ENCODE data around the gene DUSP15.

The DUSP15 gene

DNA sequence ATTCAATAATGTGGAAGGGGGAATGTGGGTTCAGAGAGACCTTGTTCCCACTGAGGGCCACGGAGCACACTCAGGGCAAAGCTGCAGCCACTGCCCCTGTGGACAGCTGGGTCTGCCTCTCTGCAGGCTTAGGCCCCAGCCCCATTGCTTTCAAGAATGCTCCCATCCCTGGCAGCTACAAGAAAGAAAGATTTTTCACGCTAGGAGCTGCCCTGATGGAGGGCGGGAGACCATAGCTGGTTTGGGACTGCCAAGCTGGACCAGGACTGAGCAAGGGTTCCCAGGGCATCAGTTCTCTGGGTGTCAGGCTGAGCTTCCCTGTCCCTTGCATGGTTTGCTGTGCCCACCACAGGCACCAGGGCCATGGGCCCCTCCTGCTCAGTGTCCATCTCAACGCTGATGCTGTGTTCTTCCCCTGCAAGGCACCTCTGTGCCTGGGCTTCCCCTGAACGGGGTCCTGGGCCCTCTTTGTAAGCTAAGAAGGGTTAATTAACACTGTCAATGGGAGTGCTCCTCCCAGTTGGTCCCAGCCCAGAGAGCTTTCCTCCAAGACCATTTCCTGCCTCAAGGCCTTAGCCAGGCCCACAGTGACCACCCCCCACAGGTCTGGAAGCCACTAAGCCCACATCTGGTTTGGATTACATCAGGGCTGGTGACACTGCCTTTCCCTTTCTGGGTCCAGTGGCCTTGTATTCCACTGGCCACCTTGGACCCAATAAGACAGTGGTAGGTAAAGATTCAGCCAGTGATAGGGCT, 33.3 kb downstream of the DUSP15 start:
- no peaks in the 10 kb centered on the region for H3K9me2 ChIP-seq (ENCODE audit: low read depth, low read length)
- H2AFZ ChIP-seq (ENCODE audit: low read length) = no peak overlapping the region
- no peak overlapping the region for H3K9ac ChIP-seq (ENCODE audit: low read length)
- H4K20me1 ChIP-seq (ENCODE audit: insufficient read depth, low read length) = no peaks in the 10 kb centered on the region
- no peaks in the 10 kb centered on the region for H3K9me3 ChIP-seq (ENCODE audit: low read length)
- H3K27me3 ChIP-seq (ENCODE audit: insufficient read depth, low read length) = no peaks in the 10 kb centered on the region
- no peak overlapping the region for H3K27ac ChIP-seq (ENCODE audit: low read depth, low read length, poor library complexity, severe bottlenecking)
- no peaks in the 10 kb centered on the region for H3K79me2 ChIP-seq (ENCODE audit: insufficient read depth, low read length)
- H3F3A ChIP-seq (ENCODE audit: insufficient read depth, low read length) = no peaks in the 10 kb centered on the region
- H3K4me2 ChIP-seq (ENCODE audit: low read length) = no peak overlapping the region
- TF ChIP-seq, protein P1, sequence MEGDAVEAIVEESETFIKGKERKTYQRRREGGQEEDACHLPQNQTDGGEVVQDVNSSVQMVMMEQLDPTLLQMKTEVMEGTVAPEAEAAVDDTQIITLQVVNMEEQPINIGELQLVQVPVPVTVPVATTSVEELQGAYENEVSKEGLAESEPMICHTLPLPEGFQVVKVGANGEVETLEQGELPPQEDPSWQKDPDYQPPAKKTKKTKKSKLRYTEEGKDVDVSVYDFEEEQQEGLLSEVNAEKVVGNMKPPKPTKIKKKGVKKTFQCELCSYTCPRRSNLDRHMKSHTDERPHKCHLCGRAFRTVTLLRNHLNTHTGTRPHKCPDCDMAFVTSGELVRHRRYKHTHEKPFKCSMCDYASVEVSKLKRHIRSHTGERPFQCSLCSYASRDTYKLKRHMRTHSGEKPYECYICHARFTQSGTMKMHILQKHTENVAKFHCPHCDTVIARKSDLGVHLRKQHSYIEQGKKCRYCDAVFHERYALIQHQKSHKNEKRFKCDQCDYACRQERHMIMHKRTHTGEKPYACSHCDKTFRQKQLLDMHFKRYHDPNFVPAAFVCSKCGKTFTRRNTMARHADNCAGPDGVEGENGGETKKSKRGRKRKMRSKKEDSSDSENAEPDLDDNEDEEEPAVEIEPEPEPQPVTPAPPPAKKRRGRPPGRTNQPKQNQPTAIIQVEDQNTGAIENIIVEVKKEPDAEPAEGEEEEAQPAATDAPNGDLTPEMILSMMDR (IDR thresholded peaks at IDR 0.05; ENCODE audit: low read length) = no peak
- no peak for TF ChIP-seq EZH2 (IDR thresholded peaks at IDR 0.05; ENCODE audit: borderline replicate concordance, low read length)
- H3K4me1 ChIP-seq (ENCODE audit: insufficient read depth, low read length, severe bottlenecking) = no peaks in the 10 kb centered on the region
- H3K36me3 ChIP-seq (ENCODE audit: insufficient read depth, low read length) = no peaks in the 10 kb centered on the region
- H3K4me3 ChIP-seq (ENCODE audit: low read depth, low read length, poor library complexity, severe bottlenecking) = no peak overlapping the region

DNA sequence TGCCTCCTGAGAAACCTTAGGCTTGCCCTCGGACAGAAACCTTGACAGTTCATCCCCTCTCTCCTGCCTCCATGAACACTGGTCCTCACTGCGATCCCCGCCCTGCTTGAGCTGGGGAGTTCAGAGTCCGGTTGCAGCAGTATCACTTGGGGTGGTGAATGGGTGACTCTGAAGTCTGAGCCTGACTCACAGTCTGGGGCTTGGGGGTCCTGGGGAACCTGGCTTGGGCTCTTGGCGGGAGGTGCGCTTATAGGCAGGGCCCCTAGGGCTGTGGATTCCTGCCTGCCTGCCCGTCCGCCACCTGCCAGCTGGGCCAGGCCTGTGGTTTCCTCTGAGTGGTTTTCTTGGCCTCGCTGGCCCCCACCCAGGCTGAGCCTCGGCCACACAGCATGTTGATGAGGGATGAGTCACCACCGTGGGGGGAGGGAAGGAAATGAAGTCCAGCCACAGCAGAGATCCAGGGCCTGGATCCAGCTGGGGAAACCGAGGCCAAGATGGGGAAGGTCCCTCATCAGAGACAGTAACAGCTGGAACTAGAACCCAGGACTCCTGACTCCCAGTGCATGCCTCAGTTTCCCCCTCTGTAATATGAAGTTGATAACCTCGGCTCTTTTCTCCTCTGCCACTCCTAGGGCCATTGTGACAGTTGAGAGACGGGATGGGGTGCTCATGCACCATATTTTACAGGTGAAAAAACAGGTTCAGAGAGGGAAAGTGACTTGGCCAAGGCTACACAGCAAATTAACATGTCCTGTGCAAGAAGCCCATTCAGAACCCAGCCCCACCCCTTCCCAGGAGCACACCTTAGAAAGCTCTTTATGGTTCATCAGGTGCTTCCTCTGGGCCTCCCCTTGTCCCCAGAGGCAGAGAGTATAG, 34.1 kb downstream of the DUSP15 start:
- no peak overlapping the region for H2AFZ ChIP-seq (ENCODE audit: low read length)
- no peaks in the 10 kb centered on the region for H3K27me3 ChIP-seq (ENCODE audit: insufficient read depth, low read length)
- no peaks in the 10 kb centered on the region for H3K79me2 ChIP-seq (ENCODE audit: insufficient read depth, low read length)
- H3K4me3 ChIP-seq (ENCODE audit: low read depth, low read length, poor library complexity, severe bottlenecking) = no peak overlapping the region
- H3K9me3 ChIP-seq (ENCODE audit: low read length) = no peaks in the 10 kb centered on the region
- TF ChIP-seq EZH2 (IDR thresholded peaks at IDR 0.05; ENCODE audit: borderline replicate concordance, low read length) = no peak
- TF ChIP-seq, protein P1 (IDR thresholded peaks at IDR 0.05; ENCODE audit: low read length) = no peak
- H4K20me1 ChIP-seq (ENCODE audit: insufficient read depth, low read length) = no peaks in the 10 kb centered on the region
- H3F3A ChIP-seq (ENCODE audit: insufficient read depth, low read length) = no peaks in the 10 kb centered on the region
- H3K36me3 ChIP-seq (ENCODE audit: insufficient read depth, low read length) = no peaks in the 10 kb centered on the region
- no peak overlapping the region for H3K27ac ChIP-seq (ENCODE audit: low read depth, low read length, poor library complexity, severe bottlenecking)
- H3K4me2 ChIP-seq (ENCODE audit: low read length) = no peak overlapping the region
- no peak overlapping the region for H3K9ac ChIP-seq (ENCODE audit: low read length)
- H3K9me2 ChIP-seq (ENCODE audit: low read depth, low read length) = no peaks in the 10 kb centered on the region
- no peaks in the 10 kb centered on the region for H3K4me1 ChIP-seq (ENCODE audit: insufficient read depth, low read length, severe bottlenecking)

DNA sequence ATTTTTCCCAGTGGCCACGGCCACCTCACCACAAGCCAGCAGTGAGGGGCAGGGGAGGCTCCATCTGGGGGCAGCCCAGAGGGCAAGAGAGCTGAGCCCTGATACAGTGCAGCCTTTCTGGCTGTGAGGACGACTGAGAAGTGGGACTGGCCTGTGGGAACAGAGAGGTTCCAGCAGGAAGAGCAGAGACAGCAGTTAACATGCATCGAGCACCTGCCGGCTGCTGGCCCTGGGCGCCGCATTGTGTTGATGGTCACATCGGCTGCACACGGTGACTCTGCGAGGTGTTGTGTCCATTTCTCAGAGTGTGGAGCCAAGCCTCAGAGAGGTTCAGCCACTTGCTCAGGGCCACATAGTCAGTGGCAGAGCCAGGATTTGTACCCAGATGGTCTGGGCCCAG, 34.8 kb downstream of the DUSP15 start:
- Histone ChIP-seq H3K9me3 (ENCODE audit: low read length) (no peaks in the 10 kb centered on the region), H3K4me2 (ENCODE audit: low read length) (no peak overlapping the region), H3K4me3 (ENCODE audit: low read depth, low read length, poor library complexity, severe bottlenecking) (no peak overlapping the region), H2AFZ (ENCODE audit: low read length) (no peak overlapping the region), H3K36me3 (ENCODE audit: insufficient read depth, low read length) (no peaks in the 10 kb centered on the region), H4K20me1 (ENCODE audit: insufficient read depth, low read length) (no peaks in the 10 kb centered on the region), H3K27me3 (ENCODE audit: insufficient read depth, low read length) (no peaks in the 10 kb centered on the region), H3K9me2 (ENCODE audit: low read depth, low read length) (no peaks in the 10 kb centered on the region), H3K9ac (ENCODE audit: low read length) (no peak overlapping the region), H3K4me1 (ENCODE audit: insufficient read depth, low read length, severe bottlenecking) (no peaks in the 10 kb centered on the region), H3F3A (ENCODE audit: insufficient read depth, low read length) (no peaks in the 10 kb centered on the region), H3K27ac (ENCODE audit: low read depth, low read length, poor library complexity, severe bottlenecking) (no peak overlapping the region), H3K79me2 (ENCODE audit: insufficient read depth, low read length) (no peaks in the 10 kb centered on the region)
- TF ChIP-seq, protein P1 (IDR thresholded peaks at IDR 0.05; ENCODE audit: low read length) = no peak
- no peak for TF ChIP-seq EZH2 (IDR thresholded peaks at IDR 0.05; ENCODE audit: borderline replicate concordance, low read length)
